Measurements from ENCODE around the gene PCSK6. TPM values are rescaled to one million over a fixed set of nuclear protein-coding genes. Genes with fewer than 3 reads are reported as not detected.

PCSK6 gene
- total RNA-seq, 1 experiment from 2014 or later, result 2.9 TPM

- Mint-ChIP-seq H3K27me3 (ENCODE audit: low read depth) (no peaks in the 10 kb centered on the region), H3K27ac (no peak overlapping the region), H3K36me3 (no peaks in the 10 kb centered on the region), H3K4me3 (no peak overlapping the region), H3K4me1 (peaks cover 10% of the 10 kb centered on the region; the same call in 1 of the 2 replicates), H3K9me3 (no peaks in the 10 kb centered on the region)
- DNase-seq (ENCODE audit: low spot score) (no peak), ATAC-seq (peak; percentile 39)
- TF ChIP-seq, protein P1, sequence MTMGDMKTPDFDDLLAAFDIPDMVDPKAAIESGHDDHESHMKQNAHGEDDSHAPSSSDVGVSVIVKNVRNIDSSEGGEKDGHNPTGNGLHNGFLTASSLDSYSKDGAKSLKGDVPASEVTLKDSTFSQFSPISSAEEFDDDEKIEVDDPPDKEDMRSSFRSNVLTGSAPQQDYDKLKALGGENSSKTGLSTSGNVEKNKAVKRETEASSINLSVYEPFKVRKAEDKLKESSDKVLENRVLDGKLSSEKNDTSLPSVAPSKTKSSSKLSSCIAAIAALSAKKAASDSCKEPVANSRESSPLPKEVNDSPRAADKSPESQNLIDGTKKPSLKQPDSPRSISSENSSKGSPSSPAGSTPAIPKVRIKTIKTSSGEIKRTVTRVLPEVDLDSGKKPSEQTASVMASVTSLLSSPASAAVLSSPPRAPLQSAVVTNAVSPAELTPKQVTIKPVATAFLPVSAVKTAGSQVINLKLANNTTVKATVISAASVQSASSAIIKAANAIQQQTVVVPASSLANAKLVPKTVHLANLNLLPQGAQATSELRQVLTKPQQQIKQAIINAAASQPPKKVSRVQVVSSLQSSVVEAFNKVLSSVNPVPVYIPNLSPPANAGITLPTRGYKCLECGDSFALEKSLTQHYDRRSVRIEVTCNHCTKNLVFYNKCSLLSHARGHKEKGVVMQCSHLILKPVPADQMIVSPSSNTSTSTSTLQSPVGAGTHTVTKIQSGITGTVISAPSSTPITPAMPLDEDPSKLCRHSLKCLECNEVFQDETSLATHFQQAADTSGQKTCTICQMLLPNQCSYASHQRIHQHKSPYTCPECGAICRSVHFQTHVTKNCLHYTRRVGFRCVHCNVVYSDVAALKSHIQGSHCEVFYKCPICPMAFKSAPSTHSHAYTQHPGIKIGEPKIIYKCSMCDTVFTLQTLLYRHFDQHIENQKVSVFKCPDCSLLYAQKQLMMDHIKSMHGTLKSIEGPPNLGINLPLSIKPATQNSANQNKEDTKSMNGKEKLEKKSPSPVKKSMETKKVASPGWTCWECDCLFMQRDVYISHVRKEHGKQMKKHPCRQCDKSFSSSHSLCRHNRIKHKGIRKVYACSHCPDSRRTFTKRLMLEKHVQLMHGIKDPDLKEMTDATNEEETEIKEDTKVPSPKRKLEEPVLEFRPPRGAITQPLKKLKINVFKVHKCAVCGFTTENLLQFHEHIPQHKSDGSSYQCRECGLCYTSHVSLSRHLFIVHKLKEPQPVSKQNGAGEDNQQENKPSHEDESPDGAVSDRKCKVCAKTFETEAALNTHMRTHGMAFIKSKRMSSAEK (CRISPR knock-in tag; IDR thresholded peaks at IDR 0.05; ENCODE audit: borderline replicate concordance), result no peak
- no peak for TF ChIP-seq IRF2 (CRISPR knock-in tag; IDR thresholded peaks at IDR 0.05; ENCODE audit: borderline replicate concordance, low read depth)
- no peak for TF ChIP-seq NFATC4 (CRISPR knock-in tag; IDR thresholded peaks at IDR 0.05)
- no peak for TF ChIP-seq TEAD1 (CRISPR knock-in tag; IDR thresholded peaks at IDR 0.05)
- TF ChIP-seq FOXK1 (CRISPR knock-in tag; IDR thresholded peaks at IDR 0.05), result no peak
- TF ChIP-seq STAT6 (CRISPR knock-in tag; conservative IDR thresholded peaks at IDR 0.05; ENCODE audit: low read depth), result no peak
- no peak for TF ChIP-seq JUN (CRISPR knock-in tag; IDR thresholded peaks at IDR 0.05)
- no peak for TF ChIP-seq CDX4 (CRISPR knock-in tag; IDR thresholded peaks at IDR 0.05; ENCODE audit: borderline replicate concordance)
- POLR2A ChIA-PET, result interaction anchor here (0.7 kb wide), 1 partner anchor 32 kb away, joined by 5 read pairs; no protein-coding TSS in a partner anchor
- CTCF ChIA-PET, result interaction anchor here (0.7 kb wide), 1 partner anchor 789 kb away, joined by 4 read pairs; no protein-coding TSS in a partner anchor
Measured at GRCh38 chr15:101526442-101526841, 36.9 kb upstream of the PCSK6 start.

DNA sequence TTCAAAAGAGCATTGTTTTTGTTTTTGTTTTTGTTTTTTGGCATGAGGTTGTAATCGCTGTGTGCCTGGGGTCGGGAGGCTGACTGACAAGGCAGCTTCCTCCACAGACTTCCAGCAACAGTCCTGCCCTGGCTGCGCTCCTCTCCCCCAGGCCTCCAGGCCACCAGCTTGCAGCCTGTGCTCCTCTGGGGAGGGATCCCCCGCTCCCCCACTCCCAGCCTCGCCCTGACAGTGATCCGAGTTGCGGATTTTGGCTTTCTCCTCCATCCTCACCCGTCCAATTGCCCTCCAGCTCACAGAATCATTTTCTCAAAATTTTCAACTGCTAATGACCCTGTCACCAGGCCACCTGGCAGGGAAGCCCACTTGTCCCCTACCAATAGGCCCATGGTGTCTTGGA, 36.5 kb upstream of the PCSK6 start:
- DNase-seq (ENCODE audit: low spot score) (no peak), ATAC-seq (no peak)
- ChIA-PET POLR2A (interaction anchor here (0.7 kb wide), 1 partner anchor 31 kb away, joined by 5 read pairs; no protein-coding TSS in a partner anchor), CTCF (interaction anchor here (0.7 kb wide), 1 partner anchor 789 kb away, joined by 4 read pairs; no protein-coding TSS in a partner anchor)
- Mint-ChIP-seq H3K36me3 (no peaks in the 10 kb centered on the region), H3K4me1 (peaks cover 10% of the 10 kb centered on the region; the same call in 1 of the 2 replicates), H3K27ac (no peak overlapping the region), H3K9me3 (no peaks in the 10 kb centered on the region), H3K27me3 (ENCODE audit: low read depth) (no peaks in the 10 kb centered on the region), H3K4me3 (no peak overlapping the region)
- TF ChIP-seq PRRX2 (CRISPR knock-in tag; IDR thresholded peaks at IDR 0.05), result no peak
- TF ChIP-seq ATF1 (CRISPR knock-in tag; IDR thresholded peaks at IDR 0.05), result no peak
- TF ChIP-seq, protein P1 (CRISPR knock-in tag; IDR thresholded peaks at IDR 0.05; ENCODE audit: borderline replicate concordance), result no peak
- no peak for TF ChIP-seq ZBTB21 (CRISPR knock-in tag; IDR thresholded peaks at IDR 0.05; ENCODE audit: borderline replicate concordance)
